HS-5 (cell line): ENCODE results near the gene RNF166.

ENCODE experiments used
- DNase-seq: peaks from one replicate; pipeline ENCODE4 v3.0.0-alpha.2; 2012; ENCODE audit warnings: low read depth

RNF166 gene

DNA sequence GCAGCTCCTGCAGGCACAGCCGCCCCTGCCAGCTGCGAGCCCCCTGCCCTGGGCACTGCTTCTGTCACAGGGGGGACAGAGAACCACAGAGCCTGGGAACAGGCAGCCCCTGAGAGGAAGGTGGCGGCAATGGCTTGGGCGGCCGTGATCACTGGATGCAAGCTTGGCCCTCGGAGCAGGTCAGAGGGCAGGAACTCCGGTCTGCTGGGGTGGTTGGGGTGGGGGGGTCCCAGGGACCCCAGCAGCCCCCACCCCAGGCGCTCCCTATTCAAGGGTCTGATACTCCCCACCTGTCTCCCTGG is 53.5 kb downstream of the RNF166 start:
- no peak for DNase-seq

DNA sequence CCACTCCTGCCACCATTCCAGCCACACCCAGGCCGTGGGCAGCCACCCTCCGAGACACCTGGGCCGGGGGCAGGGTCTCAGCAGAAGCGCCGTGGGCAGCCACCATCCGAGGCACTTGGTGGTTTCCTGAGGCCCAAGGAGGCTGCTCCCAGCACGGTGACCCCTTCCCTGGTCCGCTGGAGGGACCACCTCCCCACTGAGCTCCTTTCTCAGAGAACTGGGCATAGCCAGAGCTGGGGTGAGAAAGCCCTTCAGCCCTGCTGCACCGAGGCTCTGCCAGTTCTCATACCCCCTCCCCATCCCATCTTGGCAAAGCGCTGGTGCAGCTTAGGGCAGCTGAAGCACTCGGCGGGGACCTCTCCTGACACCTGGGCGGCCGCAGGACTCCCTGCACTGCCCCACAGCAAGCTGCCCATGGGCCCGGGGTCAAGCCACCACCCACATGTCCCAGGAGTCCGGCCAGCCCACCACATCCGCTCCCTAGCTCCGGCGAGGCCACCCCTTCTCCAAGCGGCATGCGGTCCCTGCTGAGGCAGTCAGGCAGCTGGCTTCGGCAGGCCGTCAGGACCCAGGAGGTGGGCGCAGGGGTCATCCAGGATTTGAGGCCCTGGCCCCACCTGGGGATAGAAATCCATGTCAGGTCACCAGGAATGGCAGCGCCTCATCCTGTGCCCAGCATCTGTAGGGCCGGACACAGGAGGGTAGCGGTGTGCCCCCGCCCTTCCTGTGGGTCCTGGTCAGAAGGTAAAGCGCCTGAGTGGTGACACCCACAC is 54.0 kb downstream of the RNF166 start:
- no peak for DNase-seq

DNA sequence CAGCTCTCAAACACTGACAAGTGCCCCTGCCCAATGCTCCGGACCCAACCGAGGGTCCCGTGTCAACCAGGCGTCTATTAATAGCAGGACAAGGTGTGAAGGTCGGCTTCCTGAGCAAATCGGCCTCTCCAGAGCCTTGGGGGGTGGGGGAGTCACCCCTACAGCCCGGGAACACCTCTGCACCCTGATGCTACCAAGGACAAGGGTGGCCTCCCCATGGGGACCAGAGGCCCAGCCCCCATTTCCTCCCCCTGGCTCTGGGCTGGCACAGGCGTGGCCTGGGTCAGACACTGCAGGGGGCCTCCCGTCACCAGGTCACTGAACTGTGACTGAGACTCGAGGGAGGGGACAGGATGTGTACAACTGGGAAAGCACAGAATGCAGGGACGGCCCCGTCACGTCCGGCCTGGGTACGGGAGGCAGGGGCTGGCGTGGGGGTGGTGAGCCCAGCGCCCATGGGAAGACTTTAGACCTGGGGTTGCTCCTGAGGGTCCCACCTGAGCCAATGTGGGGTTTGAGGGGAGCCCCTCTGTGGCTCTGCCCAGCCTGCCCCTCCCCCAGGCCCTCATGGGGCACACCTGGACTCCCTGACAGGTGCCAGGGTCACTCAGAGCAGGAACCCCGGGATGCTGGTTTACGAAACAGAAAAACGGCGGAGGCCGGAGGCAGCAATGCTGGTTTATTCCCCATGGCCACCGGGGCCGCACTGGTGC is 54.8 kb downstream of the RNF166 start:
- no peak for DNase-seq

DNA sequence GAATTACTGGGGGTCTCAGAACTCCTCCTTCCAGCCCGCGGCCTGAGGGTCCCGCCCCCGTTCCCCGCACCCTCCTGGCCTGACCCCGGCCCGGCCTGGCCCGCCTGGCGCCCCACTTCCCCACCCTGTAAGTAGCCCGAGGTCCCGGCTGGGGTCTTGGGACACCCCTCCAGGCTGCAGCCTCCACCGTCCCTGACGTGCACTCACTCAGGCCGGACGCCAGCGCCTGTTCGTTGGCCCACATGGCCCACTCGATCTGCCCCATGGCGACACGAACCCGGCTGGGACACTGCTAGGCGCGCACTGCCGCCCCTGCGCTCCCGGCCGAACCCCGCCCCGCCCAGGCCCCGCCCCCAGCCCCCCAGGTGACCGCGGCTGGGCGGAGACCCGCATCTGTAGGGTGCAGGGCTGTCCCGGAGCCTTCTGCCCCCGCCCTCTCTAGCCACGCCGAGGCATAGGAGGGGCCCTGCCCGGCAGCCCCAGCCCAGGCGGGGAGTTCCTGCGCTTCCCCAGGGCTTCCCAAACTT is 55.4 kb downstream of the RNF166 start, which contains the start of gene CYBA:
TSS of gene CYBA (minus strand) at position 305 of the 527 bp plus-strand sequence. CDS start at position 265, 40 bp downstream.
- no peak for DNase-seq

DNA sequence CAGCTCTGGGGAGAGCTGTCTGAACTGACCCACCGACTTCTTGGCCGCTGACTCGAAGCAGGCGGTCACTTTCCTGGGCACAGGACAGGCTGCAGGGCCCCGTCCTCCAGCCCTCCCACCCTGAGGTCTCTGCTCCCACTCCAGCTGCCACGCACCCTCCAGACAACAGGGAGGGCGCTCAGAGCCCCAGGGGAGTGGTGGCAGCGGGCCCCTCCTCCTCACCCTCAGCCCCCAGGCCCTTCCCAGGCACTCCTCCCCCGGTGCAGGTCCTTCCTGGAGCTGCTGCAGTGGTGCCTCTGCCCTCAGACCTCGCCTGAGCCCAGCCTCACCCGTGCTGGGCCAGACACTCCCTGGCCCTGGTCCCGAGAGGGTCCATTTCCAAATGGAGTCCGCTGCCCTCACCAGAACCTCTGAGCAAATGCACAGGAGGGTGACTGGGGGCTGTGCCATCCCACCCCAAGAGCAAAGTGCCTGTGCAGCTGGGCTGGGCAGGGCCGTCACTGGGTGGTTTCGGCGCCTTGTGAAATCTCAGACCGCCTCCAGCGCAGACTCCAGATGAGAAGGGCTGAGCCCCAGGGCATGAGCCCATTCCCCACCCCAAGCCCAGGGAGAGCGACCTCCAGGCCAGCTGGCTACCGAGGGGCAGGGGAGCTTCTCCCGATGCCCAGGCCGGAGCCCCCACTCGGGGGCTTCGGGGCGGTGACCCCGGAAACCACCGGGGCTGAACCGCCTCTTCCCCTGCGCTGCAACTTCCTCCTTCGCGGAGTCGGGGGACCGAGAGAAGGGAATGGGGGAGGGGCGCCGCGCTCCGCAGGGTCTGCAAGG is 56.1 kb downstream of the RNF166 start:
- DNase-seq, result no peak

DNA sequence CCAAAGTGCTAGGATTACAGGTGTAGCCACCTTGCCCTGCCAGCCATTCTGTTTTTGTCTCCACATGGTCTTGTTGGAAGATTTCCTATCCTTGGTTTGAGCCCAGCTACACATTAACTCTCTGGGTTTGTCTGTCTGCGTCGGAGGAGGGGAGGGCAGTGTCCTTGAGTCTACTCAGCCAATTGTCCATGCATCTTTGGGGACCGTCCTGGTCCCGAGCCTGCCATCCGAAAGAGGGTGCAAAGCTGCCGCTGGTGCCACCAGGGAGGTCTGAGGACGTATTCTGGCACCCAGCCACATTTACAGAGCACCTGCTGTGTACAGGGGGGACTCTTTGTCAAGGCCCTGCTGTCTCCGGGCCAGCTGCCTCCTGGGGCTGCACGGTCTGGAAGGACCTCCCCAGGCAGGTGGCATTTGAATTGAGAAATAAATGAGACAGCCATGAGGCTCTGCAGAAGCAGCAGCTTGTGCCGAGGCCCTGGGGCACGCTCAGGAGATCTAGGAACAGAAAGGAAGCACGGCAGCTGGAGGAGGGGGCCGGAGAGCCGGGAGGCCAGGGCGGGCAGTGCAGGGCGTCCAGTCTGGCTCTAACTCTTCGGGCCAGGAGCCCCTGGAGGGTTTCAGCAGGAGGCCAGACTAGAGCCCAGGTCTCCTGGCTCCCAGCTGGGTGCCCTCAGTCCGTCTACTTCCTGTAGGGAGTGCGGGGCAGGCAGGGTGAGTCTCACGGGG is 56.8 kb downstream of the RNF166 start:
- DNase-seq, result no peak

DNA sequence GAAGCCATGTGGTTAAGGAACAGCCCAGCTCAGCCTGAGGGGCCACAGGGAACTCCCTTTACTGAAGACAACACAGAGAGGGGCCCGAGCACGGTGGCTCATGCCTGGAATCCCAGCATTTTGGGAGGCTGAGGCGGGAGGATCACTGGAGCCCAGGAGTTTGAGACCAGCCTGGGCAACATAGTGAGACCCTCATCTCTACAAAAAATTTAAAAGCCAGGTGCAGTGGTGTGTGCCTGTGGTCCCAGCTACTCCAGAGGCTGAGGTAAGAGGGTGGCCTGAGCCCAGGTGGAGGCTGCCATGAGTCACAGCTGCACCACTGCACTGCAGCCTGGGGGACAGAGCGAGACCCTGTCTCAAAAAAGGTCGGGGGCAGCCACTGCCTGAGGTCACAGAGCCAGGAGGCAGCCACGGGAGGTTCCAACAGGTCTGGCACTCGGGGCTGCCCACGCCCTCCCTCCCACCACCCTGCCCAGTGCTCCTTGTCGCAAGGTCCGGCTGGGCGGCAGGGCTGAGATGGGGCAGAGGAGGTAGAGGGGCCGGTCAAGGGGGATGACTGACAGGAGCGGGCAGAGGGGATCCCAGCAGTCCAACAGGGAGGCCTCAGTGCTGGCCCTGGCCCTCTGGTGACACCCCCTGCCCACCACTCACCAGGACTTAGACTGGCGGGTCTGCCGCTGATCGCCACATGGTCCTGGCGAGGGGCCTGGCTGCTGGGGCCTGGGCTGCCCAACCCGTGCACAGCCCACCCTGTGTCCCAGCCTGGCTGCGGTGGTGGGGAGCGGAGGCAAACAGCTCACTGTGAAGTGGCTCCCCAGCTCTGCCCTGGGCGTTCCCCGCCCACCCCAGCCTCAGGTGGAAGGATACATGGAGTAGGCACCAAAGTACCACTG is 58.8 kb downstream of the RNF166 start:
- DNase-seq, result no peak
